OCI-LY3 (cell line): Measurements from ENCODE around the gene CDC45.

Experiments used
- CTCF ChIP-seq: fragments of 200-600, 300-600 bp; sonication (generic); IDR thresholded peaks from 2 replicates; pipeline ENCODE4 v1.5.1; 2014; ENCODE audit warnings: antibody characterized with exemption, low read length, low read depth
- EZH2phosphoT487 ChIP-seq: fragments of 200-600 bp; shearing (Covaris generic); IDR thresholded peaks from 2 replicates; pipeline ENCODE4 v1.6.1; 2018; ENCODE audit warnings: antibody characterized with exemption, mixed run types, low read depth

GRCh38 chr22:19496324-19496630, 16.6 kb downstream of the CDC45 start:
- TF ChIP-seq CTCF (no peak), EZH2phosphoT487 (no peak)
